Measurements from ENCODE around the gene CLCN6.

CLCN6 gene, protein sequence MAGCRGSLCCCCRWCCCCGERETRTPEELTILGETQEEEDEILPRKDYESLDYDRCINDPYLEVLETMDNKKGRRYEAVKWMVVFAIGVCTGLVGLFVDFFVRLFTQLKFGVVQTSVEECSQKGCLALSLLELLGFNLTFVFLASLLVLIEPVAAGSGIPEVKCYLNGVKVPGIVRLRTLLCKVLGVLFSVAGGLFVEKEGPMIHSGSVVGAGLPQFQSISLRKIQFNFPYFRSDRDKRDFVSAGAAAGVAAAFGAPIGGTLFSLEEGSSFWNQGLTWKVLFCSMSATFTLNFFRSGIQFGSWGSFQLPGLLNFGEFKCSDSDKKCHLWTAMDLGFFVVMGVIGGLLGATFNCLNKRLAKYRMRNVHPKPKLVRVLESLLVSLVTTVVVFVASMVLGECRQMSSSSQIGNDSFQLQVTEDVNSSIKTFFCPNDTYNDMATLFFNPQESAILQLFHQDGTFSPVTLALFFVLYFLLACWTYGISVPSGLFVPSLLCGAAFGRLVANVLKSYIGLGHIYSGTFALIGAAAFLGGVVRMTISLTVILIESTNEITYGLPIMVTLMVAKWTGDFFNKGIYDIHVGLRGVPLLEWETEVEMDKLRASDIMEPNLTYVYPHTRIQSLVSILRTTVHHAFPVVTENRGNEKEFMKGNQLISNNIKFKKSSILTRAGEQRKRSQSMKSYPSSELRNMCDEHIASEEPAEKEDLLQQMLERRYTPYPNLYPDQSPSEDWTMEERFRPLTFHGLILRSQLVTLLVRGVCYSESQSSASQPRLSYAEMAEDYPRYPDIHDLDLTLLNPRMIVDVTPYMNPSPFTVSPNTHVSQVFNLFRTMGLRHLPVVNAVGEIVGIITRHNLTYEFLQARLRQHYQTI

DNA sequence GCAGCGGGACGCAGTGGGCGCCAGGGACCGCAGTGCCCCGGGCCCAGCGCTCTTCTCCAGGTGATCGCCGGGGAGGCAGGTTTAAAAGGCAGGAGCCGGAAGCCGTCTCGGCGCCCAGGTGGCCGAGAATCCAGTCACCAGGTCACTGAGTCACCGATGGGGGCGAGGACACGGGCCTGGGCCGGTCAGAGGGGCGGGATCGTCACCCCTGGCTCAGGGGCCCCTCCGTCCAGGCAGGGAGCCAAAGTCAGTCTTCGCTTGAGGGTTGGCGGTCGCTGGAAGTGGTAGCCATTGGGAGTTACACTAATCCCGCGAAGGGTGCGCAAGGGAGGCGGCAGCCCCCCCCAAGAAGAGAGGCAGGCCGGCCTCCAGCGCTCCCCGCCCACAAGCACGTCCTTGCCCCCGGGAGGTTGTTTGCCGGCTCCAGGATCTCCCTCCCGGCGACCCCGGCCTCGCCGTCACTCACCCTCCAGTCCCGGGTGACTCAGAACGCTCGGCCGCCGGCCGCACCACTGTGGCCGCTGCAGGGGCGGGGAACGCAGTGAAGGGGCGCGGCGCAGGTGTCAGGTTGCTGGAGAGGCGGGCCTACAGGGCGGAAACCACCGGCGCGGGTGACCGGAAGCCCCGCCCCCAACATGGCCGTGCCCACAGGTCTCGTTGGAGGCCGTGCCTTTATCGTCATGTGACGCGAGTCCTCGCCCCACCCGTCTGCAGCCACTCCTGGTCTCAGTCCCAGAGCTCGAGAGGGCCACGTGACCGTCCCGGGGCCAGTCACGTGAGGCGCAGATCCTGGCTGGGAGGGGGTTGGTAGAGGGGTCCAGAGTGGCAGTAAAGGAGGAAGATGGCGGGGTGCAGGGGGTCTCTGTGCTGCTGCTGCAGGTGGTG is at the start of gene CLCN6, which contains the start of gene MTHFR:
CLCN6 (plus strand) TSS at position 770 of the 885 bp plus-strand sequence; CDS start at position 842, 72 bp downstream.
MTHFR (minus strand) TSS at position 543 of the 885 bp plus-strand sequence. CDS start 2,848 bp downstream, outside the sequence.
- peak; percentile 93 for DNase-seq

DNA sequence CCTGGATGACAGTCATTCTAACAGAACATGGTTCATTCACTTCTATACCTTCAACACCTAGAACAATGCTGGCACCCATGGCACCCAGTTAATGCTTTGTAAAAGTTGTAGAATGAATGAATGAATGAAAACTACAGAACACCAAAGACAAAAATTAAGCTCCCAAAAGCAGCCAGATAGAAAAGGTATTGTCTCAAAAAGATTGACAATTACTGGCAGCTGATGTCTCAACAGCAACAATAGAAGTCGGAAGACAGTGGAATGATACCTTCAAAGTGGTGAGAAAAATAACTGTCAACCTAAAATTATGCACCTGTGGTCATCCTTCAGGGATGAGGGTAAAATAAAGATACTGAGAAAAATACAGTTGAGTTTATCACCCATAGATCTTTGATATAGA is 48.9 kb upstream of the CLCN6 start:
- no peak for DNase-seq

DNA sequence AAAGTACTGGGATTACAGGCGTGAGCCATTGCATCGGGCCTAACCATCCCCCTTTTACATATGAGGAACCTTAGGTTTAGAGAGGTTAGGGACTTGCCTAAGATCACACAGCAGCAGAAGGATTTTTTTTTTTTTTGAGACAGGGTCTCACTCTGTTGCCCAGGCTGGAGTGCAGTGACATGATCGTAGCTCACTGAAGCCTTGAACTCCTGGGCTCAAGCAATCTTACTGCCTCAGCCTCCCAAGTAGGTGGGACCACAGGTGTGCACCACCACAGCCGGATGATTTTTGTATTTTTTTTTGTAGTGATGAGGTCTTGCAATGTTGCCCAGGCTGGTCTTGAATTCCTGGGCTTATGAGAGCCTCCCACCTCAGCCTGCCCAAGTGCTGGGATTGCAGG is 46.2 kb upstream of the CLCN6 start:
- DNase-seq, result no peak

DNA sequence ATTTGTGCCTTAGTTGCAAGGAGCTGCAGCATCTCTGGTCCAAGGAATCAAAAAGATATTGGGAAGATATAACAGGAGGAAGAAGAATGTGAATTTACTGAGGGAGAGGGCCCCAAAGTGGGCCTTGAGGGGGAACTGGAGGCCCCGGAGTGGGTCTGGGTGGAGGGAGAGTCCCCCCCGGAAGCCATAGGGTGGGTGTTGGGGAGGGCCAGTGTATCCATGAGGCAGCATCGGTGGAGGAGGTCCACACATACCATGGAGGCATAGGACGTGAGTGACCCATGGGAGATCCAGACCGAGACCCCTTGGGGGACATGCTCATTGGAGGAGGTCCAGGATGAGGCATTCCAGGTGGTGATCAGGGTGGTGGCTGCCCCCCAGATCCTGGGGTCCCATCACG is 44.7 kb upstream of the CLCN6 start:
- DNase-seq, result no peak

DNA sequence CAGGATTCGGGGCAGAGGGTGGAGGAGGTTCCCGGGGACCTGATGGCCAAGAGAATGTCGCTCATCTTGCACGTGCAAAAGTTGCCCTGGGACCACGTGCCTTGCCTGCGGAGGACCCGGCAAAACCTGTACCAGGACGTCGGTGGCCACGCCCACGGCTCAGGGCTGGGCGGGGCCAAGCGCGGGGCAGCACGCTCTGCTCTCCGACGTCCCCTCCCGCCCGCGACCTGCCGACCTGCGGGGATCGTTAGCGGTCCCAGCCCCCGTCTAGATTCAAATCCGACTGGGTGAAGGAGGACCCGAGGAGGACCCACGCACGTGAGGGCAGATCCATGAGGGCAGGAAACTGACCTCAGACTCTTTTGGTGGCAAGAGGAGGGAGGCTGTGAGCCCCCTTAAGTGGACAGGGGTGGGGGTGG is 44.0 kb upstream of the CLCN6 start, which contains the start of gene C1orf167:
C1orf167 (plus strand) TSS at position 206 of the 419 bp plus-strand sequence. CDS start 2,208 bp downstream, outside the sequence.
- no peak for DNase-seq

DNA sequence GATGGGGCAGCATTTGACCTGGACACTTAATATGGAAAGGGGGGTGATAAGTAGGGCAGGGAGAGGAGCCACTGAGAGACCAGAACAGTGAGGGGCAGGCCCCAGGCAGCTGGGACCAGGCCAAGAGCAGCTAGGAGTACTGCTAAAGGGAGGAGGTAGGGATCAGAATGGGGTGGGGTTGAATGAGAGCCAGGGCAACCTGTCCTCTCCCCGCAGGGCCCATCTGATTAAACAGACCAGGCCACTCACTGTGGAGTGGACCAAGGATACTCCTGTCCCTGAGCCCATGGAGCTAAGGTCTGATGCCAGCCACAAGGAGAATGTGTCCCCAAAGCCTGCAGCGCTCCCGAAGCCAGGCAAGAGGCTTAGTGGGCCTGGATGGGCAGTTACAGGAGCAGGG is 41.9 kb upstream of the CLCN6 start:
- no peak for DNase-seq

DNA sequence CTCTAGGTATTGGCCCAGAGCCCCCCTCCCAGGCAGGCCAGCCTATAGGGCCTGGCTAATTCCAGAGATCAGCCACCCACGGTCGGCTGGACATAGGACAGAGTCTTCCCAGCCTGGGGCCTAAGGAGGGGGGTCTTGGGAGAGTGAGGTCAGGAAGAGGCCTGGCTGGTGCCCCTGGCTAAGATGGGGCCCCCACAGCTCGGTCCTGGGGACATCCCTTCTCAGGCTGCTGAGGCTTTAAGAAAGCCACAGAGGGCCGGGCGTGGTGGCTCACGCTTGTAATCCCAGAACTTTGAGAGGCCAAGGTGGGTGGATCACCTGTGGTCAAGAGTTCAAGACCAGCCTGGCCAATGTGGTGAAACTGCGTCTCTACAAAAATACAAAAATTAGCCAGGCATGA is 41.5 kb upstream of the CLCN6 start:
- DNase-seq, result no peak

DNA sequence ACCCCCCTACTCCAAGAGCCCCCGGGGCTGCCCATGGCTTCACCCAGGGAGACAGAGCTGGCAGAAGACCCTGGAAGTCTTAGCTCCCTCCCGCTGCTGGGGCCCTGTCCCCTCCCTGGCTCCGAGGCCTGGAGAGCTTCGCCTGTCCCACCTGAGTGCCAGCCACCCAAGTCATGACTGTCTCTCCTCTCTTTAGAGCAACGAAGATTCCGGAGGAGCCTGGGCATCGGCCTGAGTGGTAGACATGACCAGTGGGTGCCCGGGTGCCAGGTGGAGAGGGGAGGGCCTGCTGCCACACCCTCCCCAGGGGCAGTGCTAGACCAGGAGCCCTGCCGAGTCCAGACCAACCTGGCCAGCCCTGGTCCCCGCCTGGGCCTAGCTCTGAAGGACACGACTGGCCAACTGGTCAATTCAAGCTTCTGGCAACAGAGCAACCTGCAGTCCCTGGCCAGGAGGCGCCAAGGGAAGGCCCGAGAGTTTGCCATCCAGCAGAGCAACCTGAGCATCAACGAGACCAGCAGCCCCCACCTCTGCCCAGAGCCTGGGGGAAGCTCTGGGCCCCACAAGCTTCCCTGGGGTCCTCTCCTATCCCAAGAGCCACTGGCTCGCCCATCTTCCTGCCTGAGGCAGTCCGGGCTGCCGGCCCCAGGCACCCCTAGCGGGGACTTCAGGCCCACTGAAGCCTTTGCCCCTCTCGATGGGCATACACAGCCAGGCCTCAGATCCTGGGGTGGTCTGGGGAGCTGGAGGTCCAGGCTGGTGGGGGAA is 40.1 kb upstream of the CLCN6 start:
- no peak for DNase-seq

DNA sequence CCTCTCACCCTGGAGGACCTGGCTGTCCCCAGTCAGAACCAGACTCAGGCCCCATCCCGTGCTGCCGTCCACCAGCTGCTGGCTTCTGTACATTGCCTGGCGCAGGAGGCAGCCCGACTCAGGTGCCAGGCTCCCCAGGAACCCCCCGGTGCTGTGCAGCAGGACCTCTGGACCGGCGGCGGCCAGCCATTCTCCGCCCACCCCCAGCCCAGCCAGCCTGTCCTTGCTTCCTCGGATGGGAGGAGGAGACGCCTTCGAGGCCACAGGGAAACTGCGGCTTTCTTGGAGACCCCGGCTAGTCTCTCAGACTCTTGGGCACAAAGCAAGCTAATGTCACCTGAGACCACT is 39.6 kb upstream of the CLCN6 start:
- no peak for DNase-seq

DNA sequence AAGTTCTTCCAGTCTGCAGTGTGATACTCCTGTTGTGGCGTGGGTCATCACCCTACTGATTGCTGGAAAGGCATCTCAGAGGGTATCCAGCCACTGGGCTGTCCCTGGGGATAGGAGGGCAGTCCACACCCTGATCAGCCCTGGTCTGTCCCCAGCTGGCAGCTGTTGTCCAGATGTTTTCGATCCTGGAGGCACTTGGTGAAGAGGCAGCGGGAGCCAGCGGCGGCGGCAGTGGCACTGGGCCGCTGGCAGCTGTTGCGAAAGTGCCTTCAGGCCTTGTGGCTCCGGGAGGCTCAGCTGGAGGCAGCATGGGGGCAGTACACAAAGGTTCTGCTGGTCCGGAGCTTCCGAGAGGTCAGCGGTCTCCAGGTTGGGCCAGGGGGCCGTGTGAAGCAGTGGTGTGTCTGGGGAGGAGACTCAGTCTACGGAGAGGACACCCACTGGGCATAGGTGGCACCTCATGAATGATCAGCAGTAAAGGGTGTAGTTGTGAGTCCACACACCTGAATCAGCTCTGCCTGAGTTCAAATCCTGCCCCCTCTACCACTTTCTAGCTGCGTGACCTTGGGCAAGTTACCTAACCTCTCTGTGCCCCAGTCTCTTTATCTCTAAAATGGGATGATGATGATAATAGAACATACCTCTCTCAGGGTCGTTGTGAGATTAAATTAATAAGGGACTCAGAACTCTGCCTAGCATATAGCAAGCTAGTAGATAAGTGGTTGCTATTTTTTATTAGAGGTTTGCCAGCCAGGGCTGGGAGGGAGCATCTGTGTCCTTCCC is 37.9 kb upstream of the CLCN6 start:
- DNase-seq, result no peak

DNA sequence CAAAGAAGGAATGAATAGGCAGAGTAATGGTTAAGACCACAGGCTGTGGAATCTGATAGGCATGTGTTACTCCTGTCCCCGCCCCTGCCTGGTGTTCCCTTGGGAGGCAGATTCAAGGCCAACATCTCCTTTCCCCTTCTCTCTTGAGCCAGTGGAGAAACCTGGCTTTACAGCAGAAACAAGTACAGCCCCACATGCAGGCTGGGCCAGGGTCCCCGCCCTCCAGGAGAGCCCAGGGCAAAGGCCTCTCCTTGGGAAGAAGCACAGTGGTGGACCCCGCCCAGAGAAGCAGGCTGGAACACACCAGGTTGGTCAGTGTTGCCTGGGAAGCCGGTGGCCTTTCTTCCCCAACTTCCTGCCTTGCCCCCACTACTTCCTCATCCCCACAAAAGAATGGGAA is 37.2 kb upstream of the CLCN6 start:
- DNase-seq, result no peak

DNA sequence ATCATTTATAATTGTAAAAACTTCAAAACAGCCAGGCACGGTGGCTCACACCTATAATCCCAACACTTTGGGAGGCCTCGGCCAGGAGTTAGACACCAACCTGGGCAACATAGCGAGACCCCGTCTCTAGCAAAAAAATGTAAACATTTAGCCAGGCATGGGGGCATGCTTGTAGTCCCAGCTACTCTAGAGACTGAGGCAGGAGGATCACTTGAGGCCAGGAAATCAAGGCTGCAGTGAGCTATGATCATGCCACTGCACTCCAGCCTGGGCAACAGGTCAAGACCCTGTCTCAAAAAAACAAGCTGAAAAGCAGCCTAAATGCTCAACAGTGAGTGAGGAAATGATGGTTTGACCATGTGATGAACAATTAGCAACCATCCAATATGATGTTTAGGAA is 36.7 kb upstream of the CLCN6 start:
- no peak for DNase-seq

DNA sequence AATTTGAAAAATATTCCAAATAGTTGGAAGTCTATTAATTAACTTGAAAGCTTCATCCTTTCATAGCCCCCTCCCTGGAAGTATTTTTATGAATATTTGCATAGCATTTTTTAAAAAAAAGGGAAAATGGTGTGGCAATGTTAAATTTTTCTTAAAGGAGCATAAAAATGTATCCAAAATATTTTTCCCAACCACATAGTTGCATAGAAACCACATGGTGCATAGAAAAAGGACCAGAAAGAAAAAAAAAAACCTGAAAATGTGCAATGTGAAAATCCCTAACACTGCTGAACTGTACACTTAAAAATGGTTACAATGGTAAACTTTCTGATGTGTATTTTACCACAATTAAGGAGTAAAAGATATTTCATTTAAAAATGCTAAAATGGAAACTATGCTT is 36.0 kb upstream of the CLCN6 start:
- DNase-seq, result no peak

DNA sequence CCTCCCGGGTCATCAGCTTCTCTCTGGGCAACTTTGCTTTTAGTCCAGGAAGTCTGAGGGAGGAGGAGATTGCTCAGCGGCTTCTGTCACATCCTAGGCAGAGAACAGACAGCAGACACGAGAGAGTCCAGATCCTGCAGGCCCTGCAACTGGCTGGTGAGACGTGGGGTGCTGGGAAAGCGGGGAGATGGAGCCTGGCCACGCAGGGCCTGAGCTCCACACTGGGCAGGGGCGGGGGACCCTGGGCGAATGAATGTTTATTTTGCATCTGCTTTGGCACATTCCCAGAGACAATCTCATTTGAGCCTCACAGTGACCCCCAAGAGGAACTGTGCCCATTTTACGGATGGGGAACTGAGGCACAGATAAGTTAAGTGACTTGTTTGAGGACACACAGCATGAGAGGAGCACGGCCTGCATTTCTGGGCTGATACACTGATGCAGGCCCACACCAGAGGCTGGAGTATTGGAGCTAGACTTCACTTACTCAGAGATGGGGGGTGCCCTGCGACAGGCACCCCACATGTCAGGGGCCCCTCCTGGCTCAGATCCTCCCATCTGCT is 34.4 kb upstream of the CLCN6 start:
- no peak for DNase-seq

DNA sequence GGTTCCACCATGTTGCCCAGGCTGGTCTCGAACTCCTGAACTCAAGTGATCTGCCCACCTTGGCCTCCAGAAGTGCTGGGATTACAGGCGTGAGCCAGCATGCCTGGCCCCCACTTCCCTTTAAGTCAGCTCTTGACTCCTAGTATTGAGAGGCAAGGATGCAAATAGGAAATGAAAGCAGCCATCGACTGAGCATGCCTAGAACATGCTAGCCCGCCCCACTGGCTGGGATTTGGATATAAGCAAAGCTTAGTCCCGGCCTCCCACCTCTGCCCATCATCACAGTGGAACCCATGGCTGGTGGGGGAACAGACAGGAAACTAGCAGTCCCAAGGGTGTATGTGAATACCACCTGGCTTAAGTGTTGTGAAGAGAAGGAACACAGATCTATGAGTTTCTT is 33.5 kb upstream of the CLCN6 start:
- DNase-seq, result no peak

DNA sequence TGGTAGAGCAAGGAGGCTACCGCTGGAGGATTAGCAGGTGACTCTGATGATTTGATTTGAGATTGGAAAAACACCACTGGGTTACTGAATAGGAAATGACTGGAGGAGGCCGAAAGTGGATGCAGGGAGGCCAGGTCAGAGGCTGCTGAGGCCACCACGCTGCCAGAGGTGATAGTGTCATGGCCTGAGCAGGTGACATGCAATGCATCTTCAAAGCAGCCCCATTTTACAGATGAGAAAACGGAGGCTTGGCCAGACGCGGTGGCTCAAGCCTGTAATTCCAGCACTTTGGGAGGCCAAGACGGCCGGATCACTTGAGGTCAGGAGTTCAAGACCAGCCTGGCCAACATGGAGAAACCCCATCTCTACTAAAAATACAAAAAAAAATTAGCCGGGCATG is 31.2 kb upstream of the CLCN6 start:
- DNase-seq, result no peak

DNA sequence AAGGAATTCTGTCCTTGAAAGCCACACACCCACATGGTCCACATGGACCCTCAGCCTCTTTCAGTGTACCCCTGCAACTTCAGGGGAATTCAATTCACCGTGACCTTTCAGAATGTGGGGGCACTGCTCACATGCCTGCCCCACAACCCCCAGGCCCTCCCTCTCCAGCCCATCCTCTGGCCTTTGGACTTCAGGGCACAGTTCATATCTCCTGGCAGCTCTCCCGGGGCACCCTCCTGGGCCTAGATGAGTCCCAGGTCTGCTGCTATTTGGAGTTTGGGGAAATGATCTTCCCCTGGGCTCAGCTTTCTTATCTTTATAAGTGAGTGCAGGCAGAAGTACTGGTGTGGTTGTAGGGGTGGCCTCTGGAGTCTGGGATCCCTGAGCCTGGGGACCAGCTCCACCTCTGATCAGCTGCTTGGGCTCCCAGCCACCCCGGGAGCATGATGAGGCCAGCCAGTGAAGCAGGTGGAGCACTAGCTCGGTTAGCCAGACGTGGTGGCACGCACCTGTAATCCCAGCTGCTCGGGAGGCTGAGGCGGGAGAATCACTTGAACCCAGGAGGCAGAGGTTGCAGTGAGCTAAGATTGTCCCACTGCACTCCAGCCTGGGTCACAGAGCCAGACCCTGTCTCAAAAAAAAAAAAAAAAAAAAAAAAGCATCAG is 28.2 kb upstream of the CLCN6 start:
- DNase-seq, result no peak

DNA sequence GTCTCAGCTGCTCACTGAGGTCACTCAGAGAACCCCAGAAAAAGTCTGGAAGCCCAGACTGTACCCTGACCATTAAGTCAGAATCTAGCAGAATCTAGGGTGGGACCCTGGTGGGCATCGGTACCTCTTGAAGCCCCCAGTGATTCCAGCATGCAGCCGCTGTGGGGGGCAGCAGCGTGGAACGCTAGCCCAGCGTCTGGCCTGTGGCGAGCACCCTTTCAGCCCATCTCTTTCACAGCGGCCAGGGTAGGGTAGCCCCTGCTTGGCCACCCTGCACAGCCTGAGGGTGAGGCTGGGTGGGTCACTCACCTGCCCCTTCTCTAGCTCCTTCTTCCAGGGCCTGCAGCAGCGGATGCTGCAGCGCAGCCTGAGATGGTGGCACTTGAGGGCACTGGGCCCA is 27.7 kb upstream of the CLCN6 start:
- DNase-seq, result no peak

DNA sequence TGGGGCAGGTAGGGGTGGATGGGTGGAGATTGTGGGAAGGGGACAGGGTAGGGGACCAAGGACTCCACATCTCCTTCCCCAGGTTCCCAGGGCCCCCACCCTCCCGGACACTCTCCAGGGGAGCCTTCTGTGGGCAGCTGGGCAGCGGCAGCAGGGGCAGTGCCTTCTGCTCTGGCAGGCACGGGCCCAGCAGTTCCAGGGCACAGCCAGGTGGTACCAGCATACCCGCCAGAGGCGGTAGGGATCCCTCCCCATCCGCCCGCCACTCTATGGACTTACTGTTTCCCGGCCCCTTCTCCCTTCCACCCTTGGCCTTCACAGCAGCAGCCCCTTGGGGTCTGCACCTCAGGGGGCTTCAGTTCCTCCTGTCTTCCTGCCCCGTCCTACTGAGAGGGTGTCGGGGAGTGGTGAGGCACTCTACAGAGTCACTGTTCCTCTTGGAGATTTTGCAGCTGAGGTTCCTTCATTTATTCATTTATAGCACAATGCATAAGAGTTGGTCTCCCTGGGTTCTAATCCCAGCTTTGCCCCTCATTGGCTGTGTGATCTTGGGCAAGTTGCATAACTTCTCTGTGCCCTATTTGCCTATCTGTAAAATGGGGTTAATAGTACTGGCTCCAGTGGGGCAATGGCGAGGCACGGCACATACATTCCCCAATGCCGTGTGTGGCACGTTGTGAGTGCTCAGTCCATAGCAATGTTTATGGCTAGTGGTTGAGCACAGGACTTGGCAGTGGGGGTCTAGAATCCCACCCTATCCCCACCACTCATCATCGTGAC is 27.0 kb upstream of the CLCN6 start:
- no peak for DNase-seq

All from 8988T (cell line).